ENCODE measurements around the gene MYO5A.

The MYO5A gene

DNA sequence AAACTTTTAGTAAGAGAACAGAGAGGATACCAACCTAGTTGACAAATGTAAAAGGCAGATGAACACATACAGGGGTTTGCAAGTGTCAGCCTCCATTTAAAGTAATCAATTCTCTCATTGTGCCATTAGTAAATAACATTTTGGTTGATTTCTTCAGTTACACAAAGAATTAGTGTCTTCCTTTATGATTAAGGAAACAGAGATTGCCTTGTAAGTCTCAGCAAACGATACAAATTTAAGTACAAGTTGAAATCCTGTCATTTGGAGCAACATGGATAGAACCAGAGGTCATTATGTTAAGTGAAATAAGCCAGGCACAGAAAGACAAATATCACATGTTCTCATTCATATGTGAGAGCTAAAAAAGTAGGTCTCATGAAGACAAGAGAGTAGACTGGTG, 26.1 kb downstream of the MYO5A start:
- no peak overlapping the region for H3K27ac ChIP-seq (replicated peaks)
- TF ChIP-seq, protein P1, sequence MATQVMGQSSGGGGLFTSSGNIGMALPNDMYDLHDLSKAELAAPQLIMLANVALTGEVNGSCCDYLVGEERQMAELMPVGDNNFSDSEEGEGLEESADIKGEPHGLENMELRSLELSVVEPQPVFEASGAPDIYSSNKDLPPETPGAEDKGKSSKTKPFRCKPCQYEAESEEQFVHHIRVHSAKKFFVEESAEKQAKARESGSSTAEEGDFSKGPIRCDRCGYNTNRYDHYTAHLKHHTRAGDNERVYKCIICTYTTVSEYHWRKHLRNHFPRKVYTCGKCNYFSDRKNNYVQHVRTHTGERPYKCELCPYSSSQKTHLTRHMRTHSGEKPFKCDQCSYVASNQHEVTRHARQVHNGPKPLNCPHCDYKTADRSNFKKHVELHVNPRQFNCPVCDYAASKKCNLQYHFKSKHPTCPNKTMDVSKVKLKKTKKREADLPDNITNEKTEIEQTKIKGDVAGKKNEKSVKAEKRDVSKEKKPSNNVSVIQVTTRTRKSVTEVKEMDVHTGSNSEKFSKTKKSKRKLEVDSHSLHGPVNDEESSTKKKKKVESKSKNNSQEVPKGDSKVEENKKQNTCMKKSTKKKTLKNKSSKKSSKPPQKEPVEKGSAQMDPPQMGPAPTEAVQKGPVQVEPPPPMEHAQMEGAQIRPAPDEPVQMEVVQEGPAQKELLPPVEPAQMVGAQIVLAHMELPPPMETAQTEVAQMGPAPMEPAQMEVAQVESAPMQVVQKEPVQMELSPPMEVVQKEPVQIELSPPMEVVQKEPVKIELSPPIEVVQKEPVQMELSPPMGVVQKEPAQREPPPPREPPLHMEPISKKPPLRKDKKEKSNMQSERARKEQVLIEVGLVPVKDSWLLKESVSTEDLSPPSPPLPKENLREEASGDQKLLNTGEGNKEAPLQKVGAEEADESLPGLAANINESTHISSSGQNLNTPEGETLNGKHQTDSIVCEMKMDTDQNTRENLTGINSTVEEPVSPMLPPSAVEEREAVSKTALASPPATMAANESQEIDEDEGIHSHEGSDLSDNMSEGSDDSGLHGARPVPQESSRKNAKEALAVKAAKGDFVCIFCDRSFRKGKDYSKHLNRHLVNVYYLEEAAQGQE (IDR thresholded peaks at IDR 0.05; ENCODE audit: insufficient replicate concordance, low read depth), result no peak
- TF ChIP-seq, protein P2, sequence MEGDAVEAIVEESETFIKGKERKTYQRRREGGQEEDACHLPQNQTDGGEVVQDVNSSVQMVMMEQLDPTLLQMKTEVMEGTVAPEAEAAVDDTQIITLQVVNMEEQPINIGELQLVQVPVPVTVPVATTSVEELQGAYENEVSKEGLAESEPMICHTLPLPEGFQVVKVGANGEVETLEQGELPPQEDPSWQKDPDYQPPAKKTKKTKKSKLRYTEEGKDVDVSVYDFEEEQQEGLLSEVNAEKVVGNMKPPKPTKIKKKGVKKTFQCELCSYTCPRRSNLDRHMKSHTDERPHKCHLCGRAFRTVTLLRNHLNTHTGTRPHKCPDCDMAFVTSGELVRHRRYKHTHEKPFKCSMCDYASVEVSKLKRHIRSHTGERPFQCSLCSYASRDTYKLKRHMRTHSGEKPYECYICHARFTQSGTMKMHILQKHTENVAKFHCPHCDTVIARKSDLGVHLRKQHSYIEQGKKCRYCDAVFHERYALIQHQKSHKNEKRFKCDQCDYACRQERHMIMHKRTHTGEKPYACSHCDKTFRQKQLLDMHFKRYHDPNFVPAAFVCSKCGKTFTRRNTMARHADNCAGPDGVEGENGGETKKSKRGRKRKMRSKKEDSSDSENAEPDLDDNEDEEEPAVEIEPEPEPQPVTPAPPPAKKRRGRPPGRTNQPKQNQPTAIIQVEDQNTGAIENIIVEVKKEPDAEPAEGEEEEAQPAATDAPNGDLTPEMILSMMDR (IDR thresholded peaks at IDR 0.05; ENCODE audit: insufficient read depth, low read length), result no peak
- no peak for DNase-seq (ENCODE audit: low read depth in 1 of 2, low spot score in 1 of 2)
- no peak overlapping the region for H3K4me3 ChIP-seq (replicated peaks; ENCODE audit: insufficient read depth, low read length)
- no peaks in the 10 kb centered on the region for H3K27me3 ChIP-seq (ENCODE audit: insufficient read depth, poor library complexity, severe bottlenecking)

DNA sequence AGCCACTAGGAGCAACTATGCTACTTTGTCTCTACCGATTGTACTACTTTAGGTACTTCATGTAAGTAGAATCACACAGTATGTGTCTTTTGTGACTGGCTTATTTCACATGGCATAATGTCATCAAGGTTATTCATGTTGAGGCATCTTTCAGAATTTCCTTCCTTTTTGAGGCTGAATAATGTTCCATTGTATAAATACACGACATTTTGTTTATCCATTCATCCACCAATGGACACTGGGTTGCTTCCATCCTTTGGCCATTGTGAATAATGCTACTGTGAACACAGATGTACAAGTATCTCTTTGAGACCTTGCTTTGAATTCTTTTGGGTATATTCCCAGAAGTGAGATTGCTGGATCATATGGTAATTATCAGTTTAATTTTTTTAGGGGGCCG, 29.2 kb downstream of the MYO5A start:
- no peaks in the 10 kb centered on the region for H3K27me3 ChIP-seq (ENCODE audit: insufficient read depth, poor library complexity, severe bottlenecking)
- TF ChIP-seq, protein P2 (IDR thresholded peaks at IDR 0.05; ENCODE audit: insufficient read depth, low read length), result no peak
- TF ChIP-seq GABPA (IDR thresholded peaks at IDR 0.05; ENCODE audit: low read depth) (no peak), SPI1 (IDR thresholded peaks at IDR 0.05; ENCODE audit: borderline replicate concordance, low read depth) (no peak), POLR2AphosphoS5 (IDR thresholded peaks at IDR 0.05; ENCODE audit: low read depth) (no peak)
- TF ChIP-seq, protein P1 (IDR thresholded peaks at IDR 0.05; ENCODE audit: insufficient replicate concordance, low read depth), result no peak

DNA sequence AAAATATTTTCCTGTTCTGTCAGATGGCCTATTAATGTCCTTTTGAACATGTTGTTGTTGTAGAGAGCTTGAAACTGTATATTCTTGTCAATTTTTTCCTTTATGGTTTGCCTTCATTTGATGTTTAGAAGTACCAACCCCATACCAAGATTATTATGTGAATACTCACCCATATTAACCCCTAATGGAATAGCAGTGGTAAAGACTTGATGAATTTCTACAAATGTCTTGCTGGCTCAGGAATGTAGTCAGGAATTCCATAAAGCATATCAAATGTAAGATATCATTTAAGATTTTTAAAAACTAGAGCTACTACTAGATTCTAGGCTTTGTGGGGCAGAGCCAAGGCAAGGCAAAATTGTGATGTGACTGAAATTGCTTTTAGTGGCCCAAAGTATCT, 30.0 kb downstream of the MYO5A start:
- no peaks in the 10 kb centered on the region for H3K27me3 ChIP-seq (ENCODE audit: insufficient read depth, poor library complexity, severe bottlenecking)
- no peak overlapping the region for H3K4me3 ChIP-seq (replicated peaks; ENCODE audit: insufficient read depth, low read length)
- H3K27ac ChIP-seq (replicated peaks), result no peak overlapping the region
- TF ChIP-seq, protein P1 (IDR thresholded peaks at IDR 0.05; ENCODE audit: insufficient replicate concordance, low read depth), result no peak
- TF ChIP-seq SPI1 (IDR thresholded peaks at IDR 0.05; ENCODE audit: borderline replicate concordance, low read depth) (no peak), GABPA (IDR thresholded peaks at IDR 0.05; ENCODE audit: low read depth) (no peak), POLR2AphosphoS5 (IDR thresholded peaks at IDR 0.05; ENCODE audit: low read depth) (no peak)
- TF ChIP-seq, protein P2 (IDR thresholded peaks at IDR 0.05; ENCODE audit: insufficient read depth, low read length), result no peak
- no peak for DNase-seq (ENCODE audit: low read depth in 1 of 2, low spot score in 1 of 2)

More for the DNA sequence above, 29.2 kb downstream of the MYO5A start:
- H3K27ac ChIP-seq (replicated peaks), result no peak overlapping the region
- no peak overlapping the region for H3K4me3 ChIP-seq (replicated peaks; ENCODE audit: insufficient read depth, low read length)
- no peak for DNase-seq (ENCODE audit: low read depth in 1 of 2, low spot score in 1 of 2)
